Smooth muscle cell (in vitro differentiated cells): ENCODE data around the gene DPP9. TPM values are rescaled to one million over a fixed set of nuclear protein-coding genes. Genes with fewer than 3 reads are reported as not detected.

ENCODE experiments used
- DNase-seq: peaks from one replicate; lab custom pipeline; 2025; ENCODE audit not compliant: unreplicated experiment; lab: John Stamatoyannopoulos, UW
- H2AFZ ChIP-seq: fragments of 200-600 bp; sonication (generic); 2 replicates; pipeline ENCODE4 v1.6.0; 2016; ENCODE audit warnings: antibody characterized with exemption, low read depth, mild to moderate bottlenecking
- H3F3A ChIP-seq: fragments of 200-600 bp; sonication (generic); 2 replicates; pipeline ENCODE4 v1.6.0; 2017; ENCODE audit warnings: antibody characterized with exemption, low read depth
- H3K27ac ChIP-seq: fragments of 200-600 bp; sonication (generic); 2 replicates; pipeline ENCODE4 v1.5.1; 2016; ENCODE audit warnings: low read depth, mild to moderate bottlenecking
- H3K27me3 ChIP-seq: fragments of 200-600 bp; sonication (generic); 2 replicates; pipeline ENCODE4 v1.6.1; 2016; ENCODE audit warnings: low read depth, mild to moderate bottlenecking
- H3K36me3 ChIP-seq: fragments of 200-600 bp; sonication (generic); 2 replicates; pipeline ENCODE4 v1.5.1; 2016; ENCODE audit warnings: low read depth
- H3K4me1 ChIP-seq: fragments of 200-600 bp; sonication (generic); 2 replicates; pipeline ENCODE4 v1.5.1; 2016; ENCODE audit warnings: low read depth
- H3K4me2 ChIP-seq: fragments of 200-600 bp; sonication (generic); 2 replicates; pipeline ENCODE4 v1.6.0; 2016; ENCODE audit warnings: mild to moderate bottlenecking
- H3K4me3 ChIP-seq: fragments of 200-600 bp; sonication (generic); 2 replicates; pipeline ENCODE4 v1.5.1; 2016; ENCODE audit warnings: mild to moderate bottlenecking
- H3K79me2 ChIP-seq: fragments of 200-600 bp; sonication (generic); 2 replicates; pipeline ENCODE4 v1.6.0; 2016; ENCODE audit warnings: low read depth, mild to moderate bottlenecking
- H3K9ac ChIP-seq: fragments of 200-600 bp; sonication (generic); 2 replicates; pipeline ENCODE4 v1.6.0; 2016; ENCODE audit warnings: low read depth
- H3K9me3 ChIP-seq: fragments of 200-600 bp; sonication (generic); replicated peaks from 2 replicates; pipeline ENCODE4 v1.5.1; 2016; ENCODE audit warnings: low read depth
- H4K20me1 ChIP-seq: fragments of 200-600 bp; sonication (generic); 2 replicates; pipeline ENCODE4 v1.6.0; 2016; ENCODE audit warnings: low read depth
- CTCF ChIP-seq: fragments of 200-600 bp; sonication (generic); IDR thresholded peaks from 2 replicates; pipeline ENCODE4 v1.5.1; 2017; ENCODE audit warnings: borderline replicate concordance, mild to moderate bottlenecking, antibody characterized with exemption; ENCODE audit not compliant: insufficient read depth, poor library complexity, severe bottlenecking
- WGBS: methylation state at CpG from one replicate; pipeline ENCODE4 v1.1.7; 2016; ENCODE audit warnings: low lambda C conversion rate; 5-methylcytosine and 5-hydroxymethylcytosine counted together
- polyA plus RNA-seq: library from polyadenylated mRNA; unstranded; fragments of >200 nt; fragmentation: Nextera tagmentation; extraction: Ambion mirVana; gene quantifications from 2 replicates; pipeline ENCODE4 v1.2.1, GENCODE V29; 2016
- total RNA-seq: library from RNA; depleted of rRNA; stranded (reverse); fragments of >200 nt; gene quantifications from 2 replicates; pipeline ENCODE4 v1.2.3, GENCODE V29; 2014

The DPP9 gene
- total and polyA plus RNA-seq, 2 experiments from 2014 or later = 26.3 to 44.3 TPM

- Histone ChIP-seq H3K27ac (no peak overlapping the region), H2AFZ (no peak overlapping the region), H3K4me1 (no peaks in the 10 kb centered on the region), H4K20me1 (peaks cover 51% of the 10 kb centered on the region), H3K9me3 (no peaks in the 10 kb centered on the region), H3K4me3 (no peak overlapping the region), H3K4me2 (no peak overlapping the region), H3K9ac (no peak overlapping the region), H3K79me2 (no peaks in the 10 kb centered on the region), H3F3A (no peaks in the 10 kb centered on the region), H3K36me3 (no peaks in the 10 kb centered on the region), H3K27me3 (no peaks in the 10 kb centered on the region)
- WGBS = 91% methylated on average over 15 of the region's 15 CpGs
- no peak for DNase-seq
- no peak for TF ChIP-seq CTCF
Observed at GRCh38 chr19:4660181-4660791, 63.4 kb downstream of the DPP9 start.

- no peaks in the 10 kb centered on the region for H3K9me3 ChIP-seq
- no peaks in the 10 kb centered on the region for H3K4me1 ChIP-seq
- no peak overlapping the region for H2AFZ ChIP-seq
- TF ChIP-seq CTCF = no peak
- no peaks in the 10 kb centered on the region for H3K27me3 ChIP-seq
- no peak overlapping the region for H3K27ac ChIP-seq
- no peaks in the 10 kb centered on the region for H3K36me3 ChIP-seq
- 95% methylated on average over 8 of the region's 8 CpGs for WGBS
- H3K4me2 ChIP-seq = no peak overlapping the region
- no peak for DNase-seq
- H3K4me3 ChIP-seq = no peak overlapping the region
- no peaks in the 10 kb centered on the region for H3K79me2 ChIP-seq
- H3K9ac ChIP-seq = no peak overlapping the region
- H3F3A ChIP-seq = no peaks in the 10 kb centered on the region
- peaks cover 31% of the 10 kb centered on the region for H4K20me1 ChIP-seq
Observed at GRCh38 chr19:4657835-4658234, 65.8 kb downstream of the DPP9 start.

- Histone ChIP-seq H3K4me1 (no peaks in the 10 kb centered on the region), H3K27me3 (no peaks in the 10 kb centered on the region), H3K27ac (no peak overlapping the region), H3K9ac (no peak overlapping the region), H3K9me3 (no peaks in the 10 kb centered on the region), H2AFZ (no peak overlapping the region), H3K79me2 (no peaks in the 10 kb centered on the region), H4K20me1 (peaks cover 25% of the 10 kb centered on the region), H3K36me3 (no peaks in the 10 kb centered on the region), H3K4me3 (no peak overlapping the region), H3F3A (no peaks in the 10 kb centered on the region), H3K4me2 (no peak overlapping the region)
- 87% methylated on average over 14 of the region's 14 CpGs for WGBS
- no peak for DNase-seq
- no peak for TF ChIP-seq CTCF
Observed at GRCh38 chr19:4657262-4657661, 66.4 kb downstream of the DPP9 start.

GRCh38 chr19:4656102-4656501 is 67.5 kb downstream of the DPP9 start:
- Histone ChIP-seq H3K36me3 (no peaks in the 10 kb centered on the region), H3K9ac (no peak overlapping the region), H3K9me3 (no peaks in the 10 kb centered on the region), H3K27ac (no peak overlapping the region), H3K4me2 (no peak overlapping the region), H2AFZ (no peak overlapping the region), H4K20me1 (peaks cover 15% of the 10 kb centered on the region), H3K4me1 (no peaks in the 10 kb centered on the region), H3K79me2 (no peaks in the 10 kb centered on the region), H3K4me3 (no peak overlapping the region), H3K27me3 (no peaks in the 10 kb centered on the region), H3F3A (no peaks in the 10 kb centered on the region)
- WGBS = 95% methylated on average over 8 of the region's 8 CpGs
- no peak for DNase-seq
- no peak for TF ChIP-seq CTCF
